H54 (cell line): ENCODE data around the gene SPNS2.

Experiments used
- DNase-seq: peaks from one replicate; pipeline ENCODE4 v3.0.0; 2011; ENCODE audit warnings: low spot score, mixed read lengths; ENCODE audit not compliant: insufficient read length
- FAIRE-seq: peaks from 3 replicates; lab custom pipeline; 2011; peaks lifted over from hg19 to GRCh38; lab: Jason Lieb, UNC
- POLR2A ChIP-seq: IDR thresholded peaks from 2 replicates; pipeline ENCODE4 v1.6.1; 2011; ENCODE audit warnings: low read depth, mild to moderate bottlenecking, low read length

SPNS2 gene

DNA sequence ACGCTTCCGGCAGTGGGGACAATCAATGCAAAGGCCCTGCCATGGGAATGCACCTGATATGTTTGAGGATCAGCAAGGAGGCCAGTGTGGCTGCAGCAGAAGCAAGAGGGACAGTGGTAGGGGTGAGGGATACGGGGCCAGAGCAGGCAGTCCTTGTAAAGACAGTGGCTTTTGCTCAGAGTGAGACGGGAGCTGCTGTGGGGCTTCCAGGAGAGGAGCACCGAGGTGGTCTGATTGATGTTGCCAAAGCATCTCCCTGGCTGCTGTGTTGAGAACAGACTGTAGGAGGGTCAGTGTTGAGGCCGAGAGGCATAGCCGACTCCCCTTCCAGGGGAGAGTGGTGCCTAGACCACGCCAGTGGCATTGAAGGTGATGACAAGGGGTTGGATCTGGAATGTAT, 11.4 kb upstream of the SPNS2 start:
- no peak for TF ChIP-seq POLR2A
- no peak for FAIRE-seq
- DNase-seq, result no peak

DNA sequence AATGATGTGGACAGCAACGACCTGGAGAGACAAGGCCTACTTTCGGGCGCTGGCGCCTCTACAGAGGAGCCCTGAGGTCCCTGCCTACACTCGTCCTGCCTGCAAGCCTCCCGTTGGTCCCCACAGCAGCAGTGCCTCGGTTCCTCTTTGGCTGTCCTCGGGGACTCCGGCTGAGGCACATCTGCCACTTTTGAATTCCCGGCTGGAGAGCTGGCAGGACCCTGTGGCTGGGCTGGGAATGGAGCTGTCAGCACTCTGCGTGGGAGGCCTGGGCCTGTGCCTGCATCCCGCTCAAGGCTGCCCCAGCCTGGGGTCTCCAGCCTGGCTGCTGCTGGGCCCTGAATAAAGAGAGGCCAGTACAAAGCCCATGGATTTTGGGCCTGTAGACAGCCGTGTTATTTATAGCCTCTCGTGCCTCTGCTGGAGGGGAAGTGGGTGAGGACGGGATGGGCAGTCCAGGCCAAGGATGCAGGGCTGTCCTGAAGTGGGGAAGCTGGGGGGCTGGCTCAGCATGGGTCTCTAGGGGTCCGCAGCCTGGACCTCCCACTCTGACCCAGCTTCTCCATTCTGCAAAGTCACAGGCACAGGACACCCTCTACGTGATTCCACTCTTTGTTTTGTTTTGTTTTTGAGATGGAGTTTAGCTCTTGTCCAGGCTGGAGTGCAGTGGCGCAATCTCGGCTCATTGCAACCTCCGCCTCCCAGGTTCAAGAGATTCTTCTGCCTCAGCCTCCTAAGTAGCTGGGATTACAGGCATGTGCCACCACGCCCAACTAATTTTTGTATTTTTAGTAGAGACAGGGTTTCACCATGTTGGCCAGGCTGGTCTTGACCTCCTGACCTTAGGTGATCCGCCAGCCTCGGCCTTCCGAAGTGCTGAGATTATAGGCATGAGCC, 10.6 kb upstream of the SPNS2 start:
- DNase-seq (no peak), FAIRE-seq (no peak)
- no peak for TF ChIP-seq POLR2A

DNA sequence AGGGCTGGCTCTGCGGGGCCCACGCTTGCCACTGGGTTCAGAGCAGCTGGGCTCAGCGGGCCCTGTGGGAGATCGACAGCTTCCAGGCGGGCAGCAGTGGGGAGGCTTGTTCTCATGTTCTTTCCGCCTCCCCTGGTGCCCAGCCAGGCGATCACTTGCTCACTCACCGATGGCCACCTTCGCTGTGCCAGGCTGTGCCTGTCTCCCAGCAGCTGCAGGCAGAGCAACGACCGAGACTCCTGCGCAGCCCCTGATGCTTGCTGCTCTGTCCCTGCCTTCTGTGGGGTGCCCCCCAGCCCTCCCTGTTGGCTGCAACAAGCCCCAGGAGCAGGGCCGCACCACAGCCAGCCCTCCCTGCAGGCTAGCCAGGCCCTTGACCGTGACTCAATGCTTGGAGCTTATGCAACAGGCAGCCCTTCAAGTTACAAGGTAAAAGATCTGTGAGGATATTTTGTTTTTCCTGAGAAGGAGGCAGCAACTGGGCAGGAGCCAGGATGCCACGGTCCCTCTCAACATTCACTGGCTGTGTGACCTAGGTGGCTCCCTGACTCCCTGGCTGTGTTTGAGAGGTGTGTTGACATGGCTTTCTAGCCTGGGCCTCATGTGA, 9.6 kb upstream of the SPNS2 start:
- no peak for TF ChIP-seq POLR2A
- no peak for FAIRE-seq

DNA sequence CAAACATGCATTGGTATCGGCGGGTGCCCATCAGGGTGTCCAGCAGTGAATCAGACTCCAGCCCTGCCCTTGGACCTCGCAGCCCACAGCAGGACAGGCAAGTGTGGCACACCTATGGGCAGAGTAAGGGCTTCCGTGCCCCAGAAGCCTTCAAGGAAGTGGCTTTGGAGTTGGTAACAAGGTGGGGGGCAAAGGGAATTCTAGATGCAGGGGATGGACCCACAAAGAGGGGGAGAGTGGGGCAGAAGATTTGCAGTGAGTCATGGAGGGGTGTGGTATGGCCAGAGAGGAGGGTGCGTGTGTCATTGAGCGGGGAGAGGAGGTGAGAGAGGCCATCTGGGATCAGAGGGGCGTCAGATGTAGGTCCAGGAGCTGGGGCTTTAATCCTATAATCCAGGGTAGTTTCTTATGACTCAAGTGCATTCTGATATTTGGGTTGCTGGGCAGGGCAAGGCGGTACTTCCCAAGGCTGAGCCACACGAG, 8.5 kb upstream of the SPNS2 start:
- DNase-seq (peak; percentile 72), FAIRE-seq (no peak)
- no peak for TF ChIP-seq POLR2A

More for the DNA sequence above, 9.6 kb upstream of the SPNS2 start:
- DNase-seq, result no peak

DNA sequence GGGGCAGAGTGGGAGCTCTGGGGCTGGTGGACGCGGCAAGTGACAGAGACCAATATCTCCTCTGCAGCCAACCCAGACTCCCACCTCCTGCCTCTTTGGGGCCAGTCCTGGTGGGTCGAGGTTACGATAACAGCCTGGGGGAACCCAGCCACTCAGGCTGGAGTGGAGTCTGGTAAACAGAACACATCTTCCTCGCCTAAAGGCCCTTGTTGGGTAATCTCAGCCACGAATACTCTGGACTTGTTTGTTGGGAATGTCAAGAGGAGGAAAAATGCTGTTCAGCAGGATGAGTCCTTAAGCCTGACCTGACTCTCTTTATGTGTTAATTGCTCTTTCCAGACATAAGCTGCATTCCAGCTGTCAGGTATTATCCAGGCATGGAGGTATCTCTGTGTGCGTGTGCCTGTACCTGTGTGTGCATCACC, 8.0 kb upstream of the SPNS2 start:
- DNase-seq, result no peak
- no peak for FAIRE-seq
- no peak for TF ChIP-seq POLR2A

DNA sequence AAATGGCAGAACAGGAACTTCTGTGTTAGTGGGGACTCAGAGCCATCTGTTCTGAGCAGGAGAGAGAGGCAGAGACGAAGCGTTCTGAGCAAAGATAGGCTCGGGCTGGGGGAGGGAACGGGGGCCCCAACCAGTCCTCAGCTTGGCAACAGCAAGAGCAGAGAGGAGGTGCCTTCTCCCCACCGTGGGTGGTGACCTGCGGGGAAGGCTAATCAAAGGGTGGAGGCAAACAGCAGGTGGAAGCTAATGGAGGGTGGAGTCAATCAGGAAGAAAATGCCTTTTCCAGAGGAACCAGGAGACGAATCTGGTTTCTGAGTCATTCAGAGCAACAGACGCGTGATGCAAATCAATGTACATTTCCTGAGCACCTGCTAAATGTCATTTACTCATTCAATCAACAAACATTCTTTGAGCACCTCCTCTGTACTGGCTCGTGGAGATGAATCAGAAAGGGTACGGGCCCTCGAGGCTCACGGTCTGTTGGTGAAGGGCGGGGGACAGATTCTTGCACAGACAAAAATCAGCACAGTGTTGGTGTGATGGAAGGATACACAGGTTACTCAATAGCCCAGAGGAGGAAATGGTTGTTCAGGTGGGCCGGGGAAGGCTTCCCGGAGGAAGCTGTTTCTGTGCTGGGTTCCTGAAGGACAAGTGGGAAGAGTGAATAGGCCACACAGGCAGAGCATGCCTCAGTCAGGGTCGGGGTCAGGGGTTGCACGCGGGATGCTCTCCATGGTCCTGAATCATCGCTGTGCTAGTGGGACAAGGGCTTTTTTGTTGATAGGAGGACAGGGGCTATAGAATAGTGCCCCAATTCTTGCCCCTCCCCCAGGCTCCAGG, 5.7 kb upstream of the SPNS2 start:
- DNase-seq, result no peak
- no peak for TF ChIP-seq POLR2A
- peak; percentile 76 for FAIRE-seq

DNA sequence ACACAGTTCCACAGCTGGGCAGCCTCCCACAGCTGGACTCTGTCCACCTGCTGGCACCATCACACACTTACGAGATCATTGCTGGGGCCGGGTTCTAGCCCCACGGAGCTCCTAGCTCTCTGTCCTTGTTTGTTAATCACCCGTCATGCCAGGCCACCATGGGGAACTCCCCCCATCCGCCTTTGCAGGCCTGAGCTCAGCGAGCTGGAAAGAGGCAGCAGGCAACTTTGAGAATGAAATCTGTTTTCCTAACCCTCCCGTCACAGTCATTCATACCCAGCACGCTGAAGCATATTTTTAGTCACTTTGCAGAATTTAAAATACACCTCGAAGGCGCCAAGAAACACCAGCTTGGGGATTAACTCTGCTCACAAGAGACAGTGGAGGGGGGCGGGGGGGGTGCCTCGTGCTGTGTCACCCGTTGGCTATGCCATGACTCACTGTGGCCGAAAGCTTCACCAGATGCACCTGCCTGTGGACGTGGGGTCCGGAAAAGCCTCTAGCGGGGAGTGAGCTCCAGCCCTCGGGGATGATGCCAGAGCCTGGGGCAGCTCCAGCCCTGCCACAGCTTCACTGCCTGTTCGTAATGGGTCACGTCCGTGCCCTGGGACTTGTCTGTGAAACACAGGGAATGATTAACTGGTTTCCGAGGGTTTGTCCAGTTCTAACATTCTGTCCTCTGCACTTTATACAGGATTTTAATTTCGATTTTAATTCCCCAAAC, 1.4 kb upstream of the SPNS2 start:
- DNase-seq (peak; percentile 96), FAIRE-seq (peak; percentile 93)
- TF ChIP-seq POLR2A, result no peak

DNA sequence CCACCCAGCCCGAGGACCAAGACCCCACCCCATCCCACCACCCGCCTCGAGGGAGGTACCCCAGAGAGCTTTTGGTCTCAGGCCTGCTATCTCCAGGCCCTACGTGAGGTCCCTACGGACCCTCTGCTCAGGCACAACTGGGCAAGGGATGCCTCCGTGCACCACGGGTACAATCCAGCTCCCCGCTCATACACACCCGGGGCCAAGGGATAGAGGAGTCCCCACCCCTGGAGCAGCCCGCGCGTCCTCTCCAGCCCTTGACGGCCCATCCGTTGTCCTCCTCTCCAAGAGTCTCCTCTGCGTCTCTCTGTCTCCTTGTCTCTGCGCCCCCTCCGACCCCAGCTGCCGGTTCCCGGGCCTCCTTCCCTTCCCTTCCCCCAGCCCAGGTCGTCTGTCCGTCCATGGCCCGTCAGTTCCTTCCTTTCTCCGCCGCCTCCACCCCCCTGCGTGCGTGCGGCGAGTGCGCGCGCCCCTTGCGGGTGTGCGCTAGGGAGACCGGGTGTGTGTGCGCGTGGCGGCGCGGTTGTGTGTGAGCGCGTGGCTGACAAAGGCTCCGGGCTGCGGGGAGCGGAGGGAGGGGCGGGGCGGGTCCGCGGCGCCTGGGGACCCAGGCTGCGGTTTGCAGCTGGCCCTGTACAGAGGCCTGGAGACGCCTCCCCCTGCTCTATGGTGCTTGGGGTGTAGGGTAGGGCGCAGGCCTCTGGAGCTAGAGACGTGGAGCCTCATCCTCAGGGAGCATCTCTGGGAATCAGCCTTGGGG, 930 bp downstream of the SPNS2 start:
- DNase-seq (no peak), FAIRE-seq (no peak)
- TF ChIP-seq POLR2A, result no peak

DNA sequence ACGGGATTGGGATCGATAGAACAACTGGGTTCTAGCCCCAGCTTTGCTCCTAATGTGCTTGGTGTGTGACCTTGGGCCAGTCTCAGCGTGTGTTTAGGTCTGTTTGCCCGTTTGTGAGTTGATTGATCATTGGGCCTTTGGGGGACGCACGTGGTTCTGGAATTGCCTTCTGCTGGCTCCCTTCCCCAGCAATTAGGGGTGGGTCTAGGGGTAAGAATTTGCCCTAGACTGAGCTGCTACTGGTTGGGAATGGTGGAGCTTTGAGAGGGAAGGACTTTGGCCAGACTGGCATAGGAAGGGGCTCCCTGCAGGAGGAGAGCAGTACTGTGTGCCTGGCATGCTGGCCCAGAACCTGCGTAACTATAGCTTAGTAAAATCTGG, 1.5 kb downstream of the SPNS2 start:
- no peak for DNase-seq
- no peak for FAIRE-seq
- TF ChIP-seq POLR2A, result no peak

DNA sequence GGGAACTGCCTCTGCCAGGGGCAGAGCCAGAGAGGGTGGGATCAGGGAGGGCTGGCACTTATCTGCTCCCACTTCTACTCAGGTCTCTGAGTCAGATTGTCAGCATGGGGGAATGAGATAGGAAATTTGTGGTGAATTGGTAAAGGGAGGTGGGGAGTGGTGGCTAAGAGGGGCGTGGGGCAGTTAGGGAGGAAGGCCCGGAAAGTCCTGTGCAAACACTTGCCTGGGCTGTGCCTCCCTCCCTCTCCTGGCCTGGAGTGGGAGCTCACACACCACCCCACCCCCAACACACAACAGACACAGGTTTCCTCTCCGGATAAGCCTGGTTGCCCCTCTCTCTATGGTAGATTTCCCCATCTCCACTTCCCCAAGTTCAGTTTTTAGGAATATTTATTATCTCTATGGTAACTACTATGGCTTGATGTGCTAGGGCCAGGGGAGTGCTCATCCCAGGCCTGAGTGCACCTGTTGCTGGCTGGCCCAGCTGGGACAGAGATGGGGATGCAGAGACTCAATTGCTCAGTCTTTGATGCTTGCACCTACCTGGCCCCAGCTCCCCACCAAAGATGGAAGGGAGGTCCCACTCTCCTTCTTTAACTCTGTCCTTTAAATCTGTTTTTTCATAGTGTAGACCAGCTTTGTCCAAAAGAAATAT, 2.7 kb downstream of the SPNS2 start:
- DNase-seq (peak; percentile 37), FAIRE-seq (no peak)
- no peak for TF ChIP-seq POLR2A

DNA sequence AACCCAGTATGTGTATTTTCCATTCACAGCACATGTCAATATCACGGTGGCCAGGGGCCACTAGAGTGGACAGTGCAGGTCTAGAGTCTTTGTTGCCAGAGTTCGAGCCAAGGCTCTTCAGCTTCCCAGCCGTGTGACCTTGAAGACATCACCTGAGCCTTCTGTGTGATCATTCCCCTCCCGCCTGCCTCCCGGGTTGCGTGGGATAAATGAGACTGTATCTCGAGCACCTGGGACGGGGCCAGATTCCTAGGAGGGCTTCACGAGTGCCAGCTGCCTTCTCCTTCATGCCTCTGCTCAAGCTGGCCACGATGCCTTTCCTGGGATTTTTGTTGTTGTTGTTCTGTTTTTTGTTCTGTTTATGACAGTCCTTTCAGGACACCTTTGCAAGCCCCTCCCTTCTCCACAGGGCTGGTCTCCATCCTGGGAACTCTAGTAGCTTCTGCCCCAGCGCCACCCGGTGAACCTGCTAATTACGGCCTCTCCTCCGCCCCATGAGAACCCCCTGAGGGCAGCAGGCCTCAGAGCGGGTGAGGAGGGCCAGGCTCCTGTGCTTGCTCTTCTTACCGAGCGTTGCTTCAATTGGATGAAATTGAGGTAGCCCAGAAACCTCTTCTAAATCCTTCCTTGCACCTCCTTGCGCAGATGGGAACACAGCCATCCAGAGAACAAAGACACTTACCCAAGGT, 3.9 kb downstream of the SPNS2 start:
- FAIRE-seq (no peak), DNase-seq (no peak)

More for the DNA sequence above, 3.9 kb downstream of the SPNS2 start:
- TF ChIP-seq POLR2A, result no peak
